GM18909 (cell line): ENCODE data around the gene PRDM2.

Experiments
- ATAC-seq: cut with Tn5 transposase; IDR thresholded peaks from one replicate; pipeline ENCODE4 v1.9.1; 2021; ENCODE audit warnings: mild to moderate bottlenecking; ENCODE audit not compliant: unreplicated experiment, poor library complexity

PRDM2 gene

GRCh38 chr1:13760340-13760739, 60.4 kb downstream of the PRDM2 start:
- ATAC-seq = no peak

- ATAC-seq = no peak
Observed at GRCh38 chr1:13760921-13761320, 60.9 kb downstream of the PRDM2 start.

- no peak for ATAC-seq
Observed at GRCh38 chr1:13761883-13762282, 61.9 kb downstream of the PRDM2 start.

- no peak for ATAC-seq
Observed at GRCh38 chr1:13762642-13763041, 62.7 kb downstream of the PRDM2 start.

- no peak for ATAC-seq
Observed at GRCh38 chr1:13763222-13763621, 63.2 kb downstream of the PRDM2 start.

- no peak for ATAC-seq
Observed at GRCh38 chr1:13763991-13764390, 64.0 kb downstream of the PRDM2 start.

GRCh38 chr1:13764588-13765332, 64.8 kb downstream of the PRDM2 start:
- ATAC-seq = no peak

- no peak for ATAC-seq
Observed at GRCh38 chr1:13766592-13767564, 66.9 kb downstream of the PRDM2 start.

GRCh38 chr1:13769212-13769611, 69.2 kb downstream of the PRDM2 start:
- no peak for ATAC-seq

- no peak for ATAC-seq
Observed at GRCh38 chr1:13769830-13770229, 69.8 kb downstream of the PRDM2 start.

- no peak for ATAC-seq
Observed at GRCh38 chr1:13770743-13771142, 70.8 kb downstream of the PRDM2 start.

GRCh38 chr1:13771745-13772144, 71.8 kb downstream of the PRDM2 start:
- ATAC-seq = no peak

GRCh38 chr1:13772271-13772670, 72.3 kb downstream of the PRDM2 start:
- no peak for ATAC-seq

- no peak for ATAC-seq
Observed at GRCh38 chr1:13774121-13774520, 74.1 kb downstream of the PRDM2 start.

- ATAC-seq = no peak
Observed at GRCh38 chr1:13775459-13775858, 75.5 kb downstream of the PRDM2 start.

- ATAC-seq = no peak
Observed at GRCh38 chr1:13775916-13776315, 75.9 kb downstream of the PRDM2 start.

- no peak for ATAC-seq
Observed at GRCh38 chr1:13778431-13778830, 78.4 kb downstream of the PRDM2 start.

- ATAC-seq = no peak
Observed at GRCh38 chr1:13779930-13780329, 79.9 kb downstream of the PRDM2 start.

GRCh38 chr1:13780780-13781179, 80.8 kb downstream of the PRDM2 start:
- ATAC-seq = no peak

GRCh38 chr1:13781228-13781627, 81.2 kb downstream of the PRDM2 start:
- ATAC-seq = no peak

GRCh38 chr1:13781907-13782633, 82.1 kb downstream of the PRDM2 start:
- no peak for ATAC-seq
